Measurements from ENCODE around the gene CTTN.
"Not testable (repeated sequence)": the region's sequence is repeated elsewhere in the genome, so short reads cannot be mapped to it uniquely, and the experiment has no call there.

CTTN gene

DNA sequence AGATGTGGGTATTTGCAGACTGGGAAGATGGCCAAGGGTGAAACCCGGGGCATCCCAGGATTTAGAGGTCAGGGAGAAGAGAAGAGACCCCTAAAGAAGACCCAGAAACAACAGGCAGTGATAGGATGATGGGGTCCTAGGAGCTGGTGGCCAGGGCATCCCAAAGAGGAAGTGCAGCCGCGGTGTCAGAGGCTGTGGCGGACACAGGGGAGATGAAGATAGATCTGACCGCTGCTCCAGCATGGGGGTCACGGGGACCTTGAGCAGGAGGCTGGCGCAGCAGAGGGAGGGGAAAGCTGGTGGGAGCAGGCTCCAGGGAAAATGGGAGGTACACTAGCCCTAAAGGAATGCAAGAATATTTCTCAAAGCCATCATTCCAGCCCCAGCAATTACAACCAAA is 47.3 kb downstream of the CTTN start:
- TF ChIP-seq, protein P1, sequence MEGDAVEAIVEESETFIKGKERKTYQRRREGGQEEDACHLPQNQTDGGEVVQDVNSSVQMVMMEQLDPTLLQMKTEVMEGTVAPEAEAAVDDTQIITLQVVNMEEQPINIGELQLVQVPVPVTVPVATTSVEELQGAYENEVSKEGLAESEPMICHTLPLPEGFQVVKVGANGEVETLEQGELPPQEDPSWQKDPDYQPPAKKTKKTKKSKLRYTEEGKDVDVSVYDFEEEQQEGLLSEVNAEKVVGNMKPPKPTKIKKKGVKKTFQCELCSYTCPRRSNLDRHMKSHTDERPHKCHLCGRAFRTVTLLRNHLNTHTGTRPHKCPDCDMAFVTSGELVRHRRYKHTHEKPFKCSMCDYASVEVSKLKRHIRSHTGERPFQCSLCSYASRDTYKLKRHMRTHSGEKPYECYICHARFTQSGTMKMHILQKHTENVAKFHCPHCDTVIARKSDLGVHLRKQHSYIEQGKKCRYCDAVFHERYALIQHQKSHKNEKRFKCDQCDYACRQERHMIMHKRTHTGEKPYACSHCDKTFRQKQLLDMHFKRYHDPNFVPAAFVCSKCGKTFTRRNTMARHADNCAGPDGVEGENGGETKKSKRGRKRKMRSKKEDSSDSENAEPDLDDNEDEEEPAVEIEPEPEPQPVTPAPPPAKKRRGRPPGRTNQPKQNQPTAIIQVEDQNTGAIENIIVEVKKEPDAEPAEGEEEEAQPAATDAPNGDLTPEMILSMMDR (IDR thresholded peaks at IDR 0.05; ENCODE audit: insufficient read depth, low read depth, low read length, missing control alignments): no peak
- no peak for DNase-seq (ENCODE audit: low read depth)

DNA sequence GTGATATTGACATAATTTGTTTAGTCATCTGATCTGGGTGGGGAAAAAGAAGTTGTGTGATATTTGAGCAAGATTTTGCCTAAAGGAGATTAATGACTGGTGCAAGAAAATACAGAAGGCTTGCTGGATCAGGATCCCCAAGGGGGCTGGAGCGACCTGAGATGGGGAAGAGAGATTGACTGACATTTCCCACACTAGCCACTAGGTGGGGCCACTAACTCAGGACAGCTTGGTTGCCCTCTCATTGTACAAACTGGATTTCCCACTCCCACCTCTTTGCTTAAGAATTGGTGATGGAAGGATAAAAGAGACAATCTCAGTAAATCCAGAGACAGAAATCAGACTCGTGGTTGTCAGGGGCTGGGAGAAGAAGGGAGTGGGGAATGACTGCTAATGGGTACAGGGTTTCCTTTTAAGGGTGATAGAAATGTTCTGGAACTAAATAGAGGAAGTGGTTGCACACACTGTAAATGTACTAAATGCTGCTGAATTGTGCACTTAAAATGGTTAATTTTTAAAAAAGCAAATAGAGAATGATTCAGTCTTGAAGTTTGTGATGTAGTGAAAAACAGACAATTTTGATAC is 50.7 kb downstream of the CTTN start:
- no peak overlapping the region for H3K4me3 ChIP-seq (ENCODE audit: low read depth, low read length)
- DNase-seq (ENCODE audit: low read depth): no peak
- TF ChIP-seq, protein P1 (IDR thresholded peaks at IDR 0.05; ENCODE audit: insufficient read depth, low read depth, low read length, missing control alignments): peak; percentile 51

More for the DNA sequence above, 47.3 kb downstream of the CTTN start:
- H3K4me3 ChIP-seq (ENCODE audit: low read depth, low read length): no peak overlapping the region

DNA sequence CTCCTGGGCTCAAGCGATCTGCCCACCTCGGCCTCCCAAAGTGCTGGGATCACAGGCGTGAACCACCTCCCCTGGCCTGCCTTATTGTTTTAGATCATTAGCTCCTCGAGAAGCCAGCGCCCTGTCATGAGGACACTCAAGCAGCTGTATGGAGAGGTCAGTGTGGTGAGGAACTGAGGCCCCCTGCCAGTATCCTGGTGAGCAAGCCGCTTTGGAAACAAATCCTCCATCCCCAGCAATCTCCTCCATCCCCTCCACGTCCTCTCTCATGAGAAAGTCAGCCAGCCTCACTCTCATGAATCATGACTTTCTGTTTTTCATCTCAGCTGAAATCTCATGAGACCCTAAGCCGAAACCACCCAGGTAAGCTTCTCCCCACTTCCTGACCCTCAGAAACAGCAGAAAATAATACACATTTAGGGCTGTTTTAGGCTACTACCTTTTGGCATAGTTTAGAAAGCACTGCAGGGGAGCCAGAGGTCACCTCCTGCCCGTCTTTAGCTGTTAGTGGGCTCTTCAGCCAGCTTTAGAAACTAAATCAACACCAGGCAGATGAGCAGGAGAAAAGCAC is 56.0 kb downstream of the CTTN start:
- no peak overlapping the region; the same call in 1 of the 2 replicates for H3K4me3 ChIP-seq (ENCODE audit: low read depth, low read length)
- peak; percentile 82 for DNase-seq (ENCODE audit: low read depth)
- TF ChIP-seq, protein P1 (IDR thresholded peaks at IDR 0.05; ENCODE audit: insufficient read depth, low read depth, low read length, missing control alignments): no peak

DNA sequence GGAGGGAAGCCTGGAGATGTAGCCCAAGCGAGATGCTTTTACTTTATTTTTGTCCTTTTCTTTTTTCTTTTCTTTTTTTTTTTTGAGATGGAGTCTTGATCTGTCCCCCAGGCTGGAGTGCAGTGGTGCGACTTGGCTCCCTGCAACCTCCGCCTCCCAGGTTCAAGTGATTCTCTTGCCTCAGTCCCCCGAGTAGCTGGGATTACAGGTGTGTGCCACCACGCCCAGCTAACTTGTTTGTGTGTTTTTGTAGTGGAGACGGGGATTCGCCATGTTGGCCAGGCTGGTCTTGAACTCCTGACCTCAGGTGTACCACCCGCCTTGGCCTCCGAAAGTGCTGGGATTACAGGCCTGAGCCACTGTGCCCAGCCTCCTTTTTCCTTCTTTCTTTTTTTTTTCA is 56.5 kb downstream of the CTTN start:
- not testable (repeated sequence) for DNase-seq (ENCODE audit: low read depth); H3K4me3 ChIP-seq (ENCODE audit: low read depth, low read length)

DNA sequence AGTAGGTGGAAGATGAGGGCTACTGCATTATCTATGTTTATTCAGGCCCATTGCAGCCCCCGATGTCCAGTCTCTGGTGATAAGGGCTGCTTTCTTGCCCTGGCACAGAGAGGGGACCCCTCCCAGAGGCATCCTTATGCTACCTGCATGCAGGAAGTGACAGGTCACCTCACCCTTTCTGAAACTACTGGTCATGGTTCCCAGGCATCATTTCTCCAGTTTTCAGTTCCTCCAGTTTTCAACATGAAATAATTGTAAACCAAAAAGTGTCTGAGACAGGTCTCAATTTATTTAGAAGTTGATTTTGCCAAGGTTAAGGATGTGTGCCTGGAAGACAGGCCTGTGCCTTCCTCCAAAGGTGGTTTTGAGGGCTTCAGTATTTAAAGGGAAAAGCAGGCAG is 57.0 kb downstream of the CTTN start:
- TF ChIP-seq, protein P1 (IDR thresholded peaks at IDR 0.05; ENCODE audit: insufficient read depth, low read depth, low read length, missing control alignments): no peak
- peak; percentile 55 for DNase-seq (ENCODE audit: low read depth)
- H3K4me3 ChIP-seq (ENCODE audit: low read depth, low read length): no peak overlapping the region

DNA sequence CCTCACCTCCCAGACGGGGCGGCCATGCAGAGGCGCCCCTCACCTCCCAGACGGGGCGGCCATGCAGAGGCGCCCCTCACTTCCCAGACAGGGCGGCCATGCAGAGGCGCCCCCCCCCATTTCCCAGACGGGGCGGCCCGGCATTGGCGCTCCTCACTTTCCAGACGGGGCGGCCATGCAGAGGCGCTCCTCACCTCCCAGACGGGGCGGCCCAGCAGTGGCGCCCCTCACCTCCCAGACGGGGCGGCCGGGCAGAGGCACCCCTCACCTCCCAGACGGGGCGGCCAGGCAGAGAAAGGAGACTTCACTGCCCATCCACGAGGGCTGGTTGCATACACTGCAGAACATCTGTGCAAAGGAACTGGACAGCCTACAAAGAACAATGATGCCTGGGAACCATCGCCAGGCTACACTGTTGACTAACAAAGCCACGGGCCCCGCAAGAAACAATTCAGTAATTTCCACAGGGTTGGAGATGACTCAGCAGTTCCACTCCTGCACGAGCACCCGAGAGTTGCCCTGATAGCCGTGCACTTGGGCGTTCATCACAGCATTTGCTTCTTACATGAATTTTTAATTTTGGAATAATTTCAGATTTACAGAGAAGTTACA is 58.7 kb downstream of the CTTN start:
- no peak overlapping the region for H3K4me3 ChIP-seq (ENCODE audit: low read depth, low read length)
- TF ChIP-seq, protein P1 (IDR thresholded peaks at IDR 0.05; ENCODE audit: insufficient read depth, low read depth, low read length, missing control alignments): no peak
- DNase-seq (ENCODE audit: low read depth): peak; percentile 66

DNA sequence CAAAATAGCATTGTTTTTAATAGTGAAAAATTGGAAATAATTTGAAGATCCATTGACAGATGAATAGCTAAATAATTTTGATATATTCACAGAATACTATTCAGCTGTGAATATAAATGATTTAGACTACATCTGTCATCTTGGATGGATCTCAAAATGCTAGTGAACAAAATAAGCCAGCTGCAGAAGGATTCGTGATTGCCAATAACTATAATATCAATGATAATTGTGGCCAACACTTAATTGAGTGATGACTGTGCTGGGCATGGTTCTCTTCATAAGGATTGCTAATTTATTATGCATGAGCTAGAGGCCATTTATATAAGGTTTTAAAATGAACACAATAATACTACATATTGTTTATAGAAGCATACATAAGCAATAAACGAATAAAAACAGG is 60.4 kb downstream of the CTTN start:
- H3K4me3 ChIP-seq (ENCODE audit: low read depth, low read length): no peak overlapping the region
- no peak for DNase-seq (ENCODE audit: low read depth)
- TF ChIP-seq, protein P1 (IDR thresholded peaks at IDR 0.05; ENCODE audit: insufficient read depth, low read depth, low read length, missing control alignments): no peak

All from GM12865 (cell line).